HCT116 (cell line): Measurements from ENCODE around the gene GNS. TPM values are rescaled to one million over a fixed set of nuclear protein-coding genes. Genes with fewer than 3 reads are reported as not detected.

Source experiments
- ATAC-seq: fragments of 200-7000 bp; cut with Tn5 transposase; 2 replicates; pipeline ENCODE4 v1.9.1; 2020; ENCODE audit warnings: mild to moderate bottlenecking, moderate library complexity
- BruUV-seq: library from RNA; stranded (reverse); fragments of 400-500 nt; replicated peaks from 2 replicates; lab custom pipeline; 2021; lab: Mats Ljungman, UMichigan
- CTCF ChIA-PET: fragments of 300-600 bp; sonication (Branson Sonifier 250); formaldehyde crosslinking; loops from one replicate; lab custom pipeline; 2021; ENCODE audit warnings: antibody characterized with exemption; lab: Charles Lee
- POLR2A ChIA-PET: fragments of 300-600, 350-600 bp; sonication (Branson Sonifier 250); formaldehyde crosslinking; loops from one replicate; lab custom pipeline; 2021; ENCODE audit warnings: antibody characterized with exemption; lab: Charles Lee
- RAD21 ChIA-PET, 2 experiments: fragments of 300-600 bp; sonication (Branson Sonifier 250); formaldehyde crosslinking; loops; one replicate each; lab custom pipeline; 2023; ENCODE audit warnings: low total read pairs in 2 of 2; ENCODE audit not compliant: uncharacterized antibody in 2 of 2, unreplicated experiment in 2 of 2, low non-redundant PET in 1 of 2; lab: Charles Lee
- DNase-seq: peaks from one replicate; pipeline ENCODE4 v3.0.0-alpha.2; 2010; ENCODE audit warnings: low read depth, low spot score
- H2AFZ ChIP-seq: fragments of 200-600 bp; shearing (Covaris generic), sonication (generic); 2 replicates; pipeline ENCODE4 v1.6.1; 2017; ENCODE audit warnings: low read depth, mixed run types, mixed read lengths, antibody characterized with exemption, low read length; ENCODE audit not compliant: poor library complexity, severe bottlenecking
- H3K27ac ChIP-seq: 2 replicates; pipeline ENCODE4 v1.5.1; 2012; ENCODE audit warnings: low read depth, low read length
- H3K27me3 ChIP-seq: fragments of 200-600 bp; sonication (generic); 2 replicates; pipeline ENCODE4 v1.6.1; 2016; ENCODE audit warnings: mixed run types, low read length, mixed read lengths; ENCODE audit not compliant: insufficient read depth
- H3K36me3 ChIP-seq, 2 experiments: fragments of 200-500 bp in 1 of 2; fragments of 200-600 bp in 1 of 2; sonication (Bioruptor generic) in 1 of 2; sonication (generic) in 1 of 2; 2 replicates each; pipeline versions ENCODE4 v1.5.1 to v1.6.1; 2014 to 2016; ENCODE audit warnings: low read length in 2 of 2, inconsistent platforms in 1 of 2, mixed read lengths in 1 of 2, mixed run types in 1 of 2; ENCODE audit not compliant: insufficient read depth in 2 of 2, control insufficient read depth in 1 of 2
- H3K4me1 ChIP-seq, 2 experiments: fragments of 200-600 bp in 1 of 2; sonication (generic) in 1 of 2; 2 replicates each; pipeline versions ENCODE4 v1.5.1 to v1.6.1; 2012 to 2017; ENCODE audit warnings: low read length in 2 of 2, inconsistent platforms in 1 of 2, mild to moderate bottlenecking in 1 of 2, mixed read lengths in 1 of 2, mixed run types in 1 of 2, moderate library complexity in 1 of 2; ENCODE audit not compliant: insufficient read depth in 2 of 2, control insufficient read depth in 1 of 2
- H3K4me2 ChIP-seq: fragments of 200-600 bp; sonication (generic); 2 replicates; pipeline ENCODE4 v1.6.1; 2017; ENCODE audit warnings: mixed run types, low read length, mixed read lengths
- H3K4me3 ChIP-seq, 2 experiments: fragments of 200-600 bp in 1 of 2; sonication (generic) in 1 of 2; replicated peaks in 1 of 2; 2 replicates each; pipeline ENCODE4 v1.5.1; 2011 to 2016; ENCODE audit warnings: low read length in 2 of 2, control low read depth in 1 of 2, low read depth in 1 of 2, mild to moderate bottlenecking in 1 of 2, mixed read lengths in 1 of 2, mixed run types in 1 of 2
- H3K79me2 ChIP-seq: fragments of 200-600 bp; sonication (generic); 2 replicates; pipeline ENCODE4 v1.6.1; 2017; ENCODE audit warnings: mild to moderate bottlenecking, mixed run types, low read length, moderate library complexity, mixed read lengths; ENCODE audit not compliant: insufficient read depth
- H3K9ac ChIP-seq: fragments of 200-600 bp; sonication (generic); 2 replicates; pipeline ENCODE4 v1.6.1; 2016; ENCODE audit warnings: low read length, mixed read lengths
- H3K9me2 ChIP-seq: fragments of 200-600 bp; sonication (generic), shearing (Covaris generic); 2 replicates; pipeline ENCODE4 v1.6.1; 2017; ENCODE audit warnings: mixed run types, mild to moderate bottlenecking, moderate library complexity; ENCODE audit not compliant: insufficient read depth
- H3K9me3 ChIP-seq, 2 experiments: fragments of 200-500 bp in 1 of 2; fragments of 200-600 bp in 1 of 2; sonication (Bioruptor generic) in 1 of 2; sonication (generic) in 1 of 2; 2 replicates each; pipeline ENCODE4 v1.6.1; 2014 to 2017; ENCODE audit warnings: low read length in 2 of 2, mixed read lengths in 2 of 2, inconsistent platforms in 1 of 2, low read depth in 1 of 2, mild to moderate bottlenecking in 1 of 2, mixed run types in 1 of 2, moderate library complexity in 1 of 2; ENCODE audit not compliant: control insufficient read depth in 1 of 2, insufficient read depth in 1 of 2
- H4K20me1 ChIP-seq: fragments of 200-600 bp; sonication (generic), shearing (Covaris generic); 2 replicates; pipeline ENCODE4 v1.6.1; 2017; ENCODE audit warnings: mixed run types, mild to moderate bottlenecking, moderate library complexity; ENCODE audit not compliant: insufficient read depth
- CEBPB ChIP-seq: IDR thresholded peaks from 2 replicates; pipeline ENCODE4 v1.6.1; 2012; ENCODE audit warnings: low read depth
- EGR1 ChIP-seq: IDR thresholded peaks from 2 replicates; pipeline ENCODE4 v1.6.1; 2012; ENCODE audit warnings: low read depth
- EZH2 ChIP-seq: fragments of 200-600 bp; sonication (generic); IDR thresholded peaks from 2 replicates; pipeline ENCODE4 v1.6.1; 2017; ENCODE audit warnings: antibody characterized with exemption, mixed run types
- MAX ChIP-seq: IDR thresholded peaks from 2 replicates; pipeline ENCODE4 v1.6.1; 2012
- POLR2A ChIP-seq: IDR thresholded peaks from 2 replicates; pipeline ENCODE4 v1.7.0; 2011; ENCODE audit warnings: borderline replicate concordance; ENCODE audit not compliant: insufficient read depth, insufficient read length; ENCODE audit errors: extremely low read depth
- RAD21 ChIP-seq: IDR thresholded peaks from 2 replicates; pipeline ENCODE4 v1.6.1; 2012; ENCODE audit warnings: low read depth, mild to moderate bottlenecking
- SP1 ChIP-seq: IDR thresholded peaks from 2 replicates; pipeline ENCODE4 v1.6.1; 2012; ENCODE audit warnings: low read depth
- SRF ChIP-seq: IDR thresholded peaks from 2 replicates; pipeline ENCODE4 v1.6.1; 2012; ENCODE audit warnings: low read depth
- TCF7L2 ChIP-seq: IDR thresholded peaks from 2 replicates; pipeline ENCODE4 v1.7.0; 2011; ENCODE audit warnings: borderline replicate concordance, inconsistent platforms; ENCODE audit not compliant: insufficient read depth, insufficient read length; ENCODE audit errors: extremely low read depth
- YY1 ChIP-seq: IDR thresholded peaks from 2 replicates; pipeline ENCODE4 v1.6.1; 2011; ENCODE audit warnings: low read length, low read depth, moderate library complexity, mild to moderate bottlenecking; ENCODE audit not compliant: insufficient replicate concordance; ENCODE audit errors: extremely low read depth
- ZBTB33 ChIP-seq: IDR thresholded peaks from 2 replicates; pipeline ENCODE4 v1.6.1; 2011; ENCODE audit warnings: mild to moderate bottlenecking, low read length, moderate library complexity; ENCODE audit not compliant: insufficient replicate concordance; ENCODE audit errors: extremely low read depth
- intact Hi-C: fragments of 100-400 bp; cut with micrococcal nuclease; formaldehyde crosslinking; loops from 2 replicates; pipeline ENCODE4 v1.10.0; 2022
- total RNA-seq: library from RNA; stranded (reverse); gene quantifications from one replicate; pipeline ENCODE4 v1.2.1, GENCODE V29; 2021; ENCODE audit not compliant: unreplicated experiment
- TF ChIP-seq, protein P1 (sequence below), 3 experiments: fragments of 200-600 bp in 1 of 3; sonication (generic) in 1 of 3; IDR thresholded peaks in 2 of 3; conservative IDR thresholded peaks in 1 of 3; 2 replicates each; pipeline ENCODE4 v1.5.1; 2012 to 2017; ENCODE audit warnings: low read depth in 2 of 3, low read length in 2 of 3, antibody characterized with exemption in 1 of 3, borderline replicate concordance in 1 of 3, control low read depth in 1 of 3, mild to moderate bottlenecking in 1 of 3, mixed read lengths in 1 of 3, mixed run types in 1 of 3, moderate library complexity in 1 of 3; ENCODE audit not compliant: insufficient read depth in 1 of 3
- TF ChIP-seq, protein P2 (sequence below): IDR thresholded peaks from 2 replicates; pipeline ENCODE4 v1.6.1; 2012

Gene GNS
- total RNA-seq, 1 experiment from 2014 or later = 45.7 TPM

DNA sequence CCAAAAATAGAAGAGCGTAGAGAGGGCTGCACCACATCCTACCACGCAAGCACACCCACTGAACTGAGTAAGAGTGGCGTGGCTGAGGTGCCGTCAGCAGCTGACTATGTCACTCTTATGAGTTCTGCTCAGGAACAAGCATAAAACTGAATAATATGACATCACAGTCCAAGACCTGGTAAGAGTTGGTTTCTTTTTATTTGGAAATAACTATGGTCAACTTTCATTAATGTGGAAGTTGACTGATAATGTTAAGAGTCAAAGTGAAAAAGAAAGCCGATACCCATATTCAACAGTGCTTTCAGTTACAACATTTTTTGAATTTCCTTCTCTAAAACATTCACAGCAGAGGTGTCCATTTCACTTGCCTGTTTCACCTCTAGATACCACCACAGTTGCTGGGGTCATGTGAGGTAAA, 44.6 kb downstream of the GNS start:
- TSS peak; percentile 32 for BruUV-seq
- Histone ChIP-seq H3K36me3 (peaks cover 0 to 13% of the 10 kb centered on the region in 2 experiments; a peak in 2 of 4 replicates), H3K9me3 (no peaks in the 10 kb centered on the region), H3K9me2 (no peaks in the 10 kb centered on the region), H3K4me1 (no peaks in the 10 kb centered on the region), H3K4me3 (no peak overlapping the region), H3K27me3 (no peaks in the 10 kb centered on the region), H3K9ac (no peak overlapping the region), H4K20me1 (no peaks in the 10 kb centered on the region), H3K79me2 (no peaks in the 10 kb centered on the region), H3K27ac (no peak overlapping the region), H3K4me2 (no peak overlapping the region), H2AFZ (no peak overlapping the region)
- ChIA-PET CTCF (no interaction called here), RAD21 (no interaction called here), POLR2A (no interaction called here)
- ATAC-seq (no peak), DNase-seq (no peak)
- intact Hi-C loops = no loop called here
- TF ChIP-seq, protein P1, sequence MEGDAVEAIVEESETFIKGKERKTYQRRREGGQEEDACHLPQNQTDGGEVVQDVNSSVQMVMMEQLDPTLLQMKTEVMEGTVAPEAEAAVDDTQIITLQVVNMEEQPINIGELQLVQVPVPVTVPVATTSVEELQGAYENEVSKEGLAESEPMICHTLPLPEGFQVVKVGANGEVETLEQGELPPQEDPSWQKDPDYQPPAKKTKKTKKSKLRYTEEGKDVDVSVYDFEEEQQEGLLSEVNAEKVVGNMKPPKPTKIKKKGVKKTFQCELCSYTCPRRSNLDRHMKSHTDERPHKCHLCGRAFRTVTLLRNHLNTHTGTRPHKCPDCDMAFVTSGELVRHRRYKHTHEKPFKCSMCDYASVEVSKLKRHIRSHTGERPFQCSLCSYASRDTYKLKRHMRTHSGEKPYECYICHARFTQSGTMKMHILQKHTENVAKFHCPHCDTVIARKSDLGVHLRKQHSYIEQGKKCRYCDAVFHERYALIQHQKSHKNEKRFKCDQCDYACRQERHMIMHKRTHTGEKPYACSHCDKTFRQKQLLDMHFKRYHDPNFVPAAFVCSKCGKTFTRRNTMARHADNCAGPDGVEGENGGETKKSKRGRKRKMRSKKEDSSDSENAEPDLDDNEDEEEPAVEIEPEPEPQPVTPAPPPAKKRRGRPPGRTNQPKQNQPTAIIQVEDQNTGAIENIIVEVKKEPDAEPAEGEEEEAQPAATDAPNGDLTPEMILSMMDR (IDR thresholded peaks at IDR 0.05 in 2 of 3, conservative IDR thresholded peaks at IDR 0.05 in 1 of 3; ENCODE audit: borderline replicate concordance in 1 of 3, insufficient read depth in 1 of 3, low read depth in 2 of 3, low read length in 2 of 3) = no peak
- no peak for TF ChIP-seq SRF
- TF ChIP-seq TCF7L2 = no peak
- TF ChIP-seq RAD21 = no peak
- no peak for TF ChIP-seq POLR2A
- no peak for TF ChIP-seq SP1
- TF ChIP-seq, protein P2, sequence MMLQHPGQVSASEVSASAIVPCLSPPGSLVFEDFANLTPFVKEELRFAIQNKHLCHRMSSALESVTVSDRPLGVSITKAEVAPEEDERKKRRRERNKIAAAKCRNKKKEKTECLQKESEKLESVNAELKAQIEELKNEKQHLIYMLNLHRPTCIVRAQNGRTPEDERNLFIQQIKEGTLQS = no peak
- no peak for TF ChIP-seq CEBPB
- TF ChIP-seq EGR1 = no peak
- TF ChIP-seq ZBTB33 = no peak
- TF ChIP-seq MAX = no peak
- TF ChIP-seq EZH2 = no peak
- TF ChIP-seq YY1 = no peak
- TF ChIP-seq, all 23 proteins: peak for 0
